HG03108 (cell line): Measurements from ENCODE around the gene SH3GLB2.

ENCODE experiments used
- ATAC-seq: cut with Tn5 transposase; IDR thresholded peaks from one replicate; pipeline ENCODE4 v1.9.1; 2021; ENCODE audit warnings: moderate library complexity; ENCODE audit not compliant: unreplicated experiment

The SH3GLB2 gene

DNA sequence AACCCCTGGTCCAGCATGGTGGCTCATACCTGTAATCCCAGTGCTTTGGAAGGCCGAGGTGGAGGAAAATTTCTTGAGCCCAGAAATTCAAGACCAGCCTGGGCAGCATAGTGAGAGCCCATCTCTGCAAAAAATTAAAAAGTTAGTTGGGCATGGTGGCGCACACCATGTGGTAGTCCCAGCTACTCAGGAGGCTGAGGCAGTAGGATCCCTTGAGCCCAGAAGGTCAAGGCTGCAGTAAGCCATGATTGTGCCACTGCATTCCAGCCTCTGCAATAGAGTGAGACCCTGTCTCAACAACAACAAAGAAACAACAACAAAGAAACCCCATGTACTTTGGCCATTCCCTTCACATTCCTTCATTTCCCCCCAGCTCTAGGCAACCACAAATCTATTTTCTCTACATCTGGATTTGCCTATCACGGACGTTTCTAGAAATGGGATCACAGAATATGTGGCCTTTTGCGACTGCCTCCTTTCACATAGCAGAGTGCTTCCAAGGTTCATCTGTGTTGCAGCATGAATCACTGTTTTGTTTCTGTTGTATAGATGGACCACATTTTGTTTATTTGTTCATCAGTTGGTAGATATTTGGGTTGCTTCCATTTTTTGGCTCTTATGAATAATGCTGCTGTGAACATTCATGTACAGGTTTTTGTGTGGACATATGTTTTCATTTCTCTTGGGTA is 26.2 kb upstream of the SH3GLB2 start:
- ATAC-seq = no peak

- ATAC-seq = no peak
These were observed 24.9 kb upstream of the SH3GLB2 start for GRCh38 chr9:129053020-129053419.

- ATAC-seq = no peak
These were observed 24.5 kb upstream of the SH3GLB2 start for GRCh38 chr9:129052592-129052991.

DNA sequence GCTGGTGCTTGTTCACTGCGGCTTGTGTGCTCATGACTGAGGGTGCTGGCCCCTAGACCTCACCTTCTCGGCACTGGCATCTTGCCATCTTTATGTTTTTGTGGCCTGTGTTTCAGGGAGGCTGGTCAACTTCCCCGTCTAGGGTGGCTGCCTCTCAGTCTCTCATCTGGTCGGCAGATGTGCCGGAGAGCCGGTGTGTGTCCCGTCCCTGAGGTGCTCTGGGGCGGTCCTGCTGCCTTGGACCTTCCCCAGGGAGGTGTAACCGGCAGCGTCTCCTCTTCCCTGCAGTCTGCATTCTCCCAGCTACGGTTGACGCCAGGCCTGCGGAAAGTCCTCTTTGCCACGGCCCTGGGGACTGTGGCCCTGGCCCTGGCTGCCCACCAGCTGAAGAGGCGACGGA is 13.9 kb upstream of the SH3GLB2 start:
- no peak for ATAC-seq

- ATAC-seq = no peak
These were observed 12.0 kb upstream of the SH3GLB2 start for GRCh38 chr9:129040113-129040643.

DNA sequence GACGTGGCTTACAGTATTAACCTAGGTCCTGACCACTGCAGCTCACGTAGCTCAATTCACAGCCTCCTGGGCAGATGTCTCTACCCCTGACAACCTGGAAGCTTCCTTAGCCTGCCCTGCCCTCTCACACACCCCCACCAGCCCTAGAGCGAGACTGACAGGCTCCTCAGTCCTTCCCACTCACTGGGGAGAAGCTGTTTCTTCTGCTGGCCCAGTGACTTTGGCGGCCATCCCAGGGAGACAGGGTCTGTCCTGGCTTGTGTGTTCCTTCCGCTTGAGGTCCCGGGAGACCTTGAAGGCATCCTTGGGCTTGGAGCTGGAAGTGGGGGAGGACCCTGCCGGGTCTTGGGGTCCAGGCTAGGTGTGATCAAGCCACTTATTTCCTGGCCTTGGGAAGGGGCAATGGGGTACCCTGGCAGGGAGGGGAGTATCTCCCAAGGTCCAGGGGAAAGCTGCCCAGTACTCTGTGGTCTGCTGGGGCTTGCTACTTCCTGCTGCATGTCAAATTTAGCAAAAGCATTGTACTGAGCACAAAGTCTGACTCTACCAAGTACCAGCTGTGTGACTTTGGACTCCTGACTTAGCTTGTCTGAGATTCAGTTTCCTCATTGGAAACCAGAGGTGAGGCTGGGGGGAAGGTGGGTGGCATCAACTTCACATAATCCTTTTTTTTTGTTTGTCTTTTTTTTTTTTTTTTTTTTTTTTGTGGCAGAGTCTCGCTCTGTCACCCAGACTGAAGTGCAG is 10.2 kb upstream of the SH3GLB2 start:
- no peak for ATAC-seq

GRCh38 chr9:129037767-129038098 is 9.6 kb upstream of the SH3GLB2 start:
- no peak for ATAC-seq

DNA sequence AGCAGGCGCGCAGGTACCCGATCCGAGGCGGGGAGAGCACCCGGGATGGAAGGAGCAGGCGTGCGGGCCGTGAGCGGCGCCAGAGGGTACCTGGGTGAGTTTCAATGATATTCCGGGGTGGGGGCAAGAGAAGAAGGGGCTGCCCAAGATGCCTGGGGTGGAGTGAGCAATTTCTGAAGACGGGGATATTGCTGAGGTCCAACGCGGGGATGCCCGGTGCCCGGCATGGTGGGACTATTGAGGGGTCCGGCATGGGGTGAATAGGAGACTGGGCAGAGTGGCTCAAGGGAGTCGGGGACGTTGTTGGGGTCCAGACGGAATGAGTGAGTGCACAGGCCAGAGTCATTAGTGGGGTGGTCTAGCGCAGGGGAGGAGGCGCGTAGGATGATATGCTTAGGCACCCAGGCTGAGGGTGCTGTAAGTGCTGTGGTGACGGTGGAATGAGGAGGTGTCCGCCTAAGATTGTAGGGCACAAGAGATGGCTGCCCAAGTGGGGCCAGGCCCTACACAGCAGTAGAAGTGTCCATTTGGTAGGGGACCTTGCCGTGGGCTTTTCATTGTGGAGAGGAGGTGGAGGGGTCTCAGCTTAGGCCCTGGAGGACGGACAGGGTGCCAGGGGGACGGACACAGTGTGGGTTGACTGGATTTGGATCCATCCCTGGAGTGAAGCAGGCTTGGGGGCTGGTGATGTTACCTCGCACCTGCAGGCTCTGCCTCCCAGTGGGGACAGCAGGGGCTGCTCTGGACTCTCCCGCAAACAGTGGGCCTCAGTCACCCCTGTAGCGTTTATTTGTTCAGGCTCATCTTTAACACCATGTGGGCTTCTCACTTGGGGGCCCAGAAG is 9.0 kb upstream of the SH3GLB2 start:
- ATAC-seq = no peak

DNA sequence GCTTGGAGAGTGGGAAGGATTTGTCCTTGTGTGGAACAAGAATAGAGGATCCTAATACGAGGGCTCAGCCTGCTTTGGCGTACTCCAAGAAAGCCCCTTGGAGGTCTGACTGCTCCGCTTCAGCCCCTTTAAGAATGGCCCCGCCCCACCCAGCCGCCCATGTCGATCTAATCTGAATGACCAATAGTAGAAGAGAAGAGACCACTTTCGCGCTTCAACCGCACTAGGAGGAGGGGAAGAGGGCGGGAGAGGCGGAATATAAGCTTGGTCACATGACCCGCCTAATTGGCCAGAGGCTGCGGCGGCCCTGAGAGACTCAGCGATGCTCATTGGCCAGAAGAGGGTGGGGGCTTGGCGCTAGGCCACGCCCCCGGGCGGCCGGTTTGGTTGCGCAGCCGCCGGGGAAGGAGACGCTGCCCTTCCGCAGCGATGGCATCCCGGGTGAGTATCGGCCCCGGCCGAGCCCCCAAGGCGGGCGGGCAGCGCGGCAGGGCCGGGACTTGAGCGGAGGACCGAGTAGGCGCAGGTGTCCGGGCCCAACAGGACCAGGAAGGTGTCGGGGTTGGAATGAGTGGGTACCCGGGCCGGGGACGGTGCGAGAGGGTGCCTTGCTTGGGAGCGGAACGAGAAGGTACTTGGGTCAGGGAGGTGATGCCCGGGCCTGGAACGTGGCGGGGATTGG is 8.3 kb upstream of the SH3GLB2 start, which contains the start of gene MIGA2:
TSS of gene MIGA2 (plus strand) at position 386 of the 682 bp plus-strand sequence. CDS start 3,969 bp downstream, outside the sequence.
- peak; percentile 97 for ATAC-seq

GRCh38 chr9:129035838-129036237 is 7.7 kb upstream of the SH3GLB2 start:
- peak; percentile 1 for ATAC-seq

GRCh38 chr9:129033216-129033615 is 5.1 kb upstream of the SH3GLB2 start:
- no peak for ATAC-seq

GRCh38 chr9:129032541-129033159 is 4.5 kb upstream of the SH3GLB2 start:
- ATAC-seq = no peak

- no peak for ATAC-seq
These were observed 3.4 kb upstream of the SH3GLB2 start for GRCh38 chr9:129031514-129031913.

- no peak for ATAC-seq
These were observed 2.1 kb upstream of the SH3GLB2 start for GRCh38 chr9:129030191-129030590.

DNA sequence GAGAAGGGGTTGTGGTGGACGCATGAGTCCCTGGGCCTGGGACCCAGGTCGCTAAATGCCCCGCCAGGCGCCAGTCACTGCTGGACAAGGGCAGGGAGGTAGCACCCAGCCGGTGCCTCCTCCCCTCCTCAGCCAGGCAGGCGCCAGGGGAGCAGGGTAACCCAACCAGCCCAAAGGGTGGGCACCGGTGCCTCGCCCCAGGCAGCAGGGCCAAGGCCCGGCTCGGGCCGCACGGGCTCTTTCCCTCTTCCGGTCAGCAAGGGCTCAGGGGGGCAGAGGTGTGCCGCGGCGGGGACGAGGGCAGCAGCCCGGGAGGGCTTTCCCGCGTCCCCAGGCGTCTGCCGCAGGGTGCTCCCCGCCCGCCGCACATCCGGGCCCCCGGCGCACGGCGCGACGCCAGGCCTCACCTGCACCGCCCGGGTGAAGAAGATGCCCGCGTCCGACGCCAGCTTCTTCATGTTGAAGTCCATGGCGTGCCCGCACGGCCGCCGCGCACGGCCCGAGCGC is 393 bp downstream of the SH3GLB2 start:
- ATAC-seq = peak; percentile 37

DNA sequence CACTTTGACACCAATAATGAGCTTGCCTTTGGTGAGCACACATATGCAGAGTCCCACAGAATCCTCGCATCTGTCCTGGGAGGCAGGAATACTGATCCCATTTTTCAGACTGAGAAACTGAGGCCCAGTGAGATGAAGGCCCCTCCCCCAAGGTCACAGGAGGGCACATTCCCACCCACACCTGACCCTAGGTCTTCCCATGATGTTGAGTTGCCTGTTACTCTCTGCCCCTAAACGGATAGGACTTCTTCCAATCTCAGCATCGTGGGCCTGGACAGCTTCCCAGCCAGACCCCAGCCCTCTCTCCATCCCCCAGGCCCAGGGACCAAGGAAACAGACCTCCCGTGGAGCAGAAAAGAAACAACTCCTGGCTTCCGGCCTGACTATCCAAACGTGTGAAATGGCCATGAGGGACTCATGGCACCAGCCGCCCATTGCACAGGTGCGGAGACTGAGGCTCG is 877 bp downstream of the SH3GLB2 start:
- ATAC-seq = no peak

- no peak for ATAC-seq
These were observed 1.5 kb downstream of the SH3GLB2 start for GRCh38 chr9:129026442-129027223.

- ATAC-seq = no peak
These were observed 4.3 kb downstream of the SH3GLB2 start for GRCh38 chr9:129023908-129024233.
